HG02642 (cell line): ENCODE results near the gene ARHGEF7.
"Not testable (repeated sequence)": the region's sequence is repeated elsewhere in the genome, so short reads cannot be mapped to it uniquely, and the experiment has no call there.

Experiments used
- ATAC-seq: cut with Tn5 transposase; IDR thresholded peaks from one replicate; pipeline ENCODE4 v1.9.1; 2021; ENCODE audit warnings: mild to moderate bottlenecking; ENCODE audit not compliant: unreplicated experiment, poor library complexity

ARHGEF7 gene

DNA sequence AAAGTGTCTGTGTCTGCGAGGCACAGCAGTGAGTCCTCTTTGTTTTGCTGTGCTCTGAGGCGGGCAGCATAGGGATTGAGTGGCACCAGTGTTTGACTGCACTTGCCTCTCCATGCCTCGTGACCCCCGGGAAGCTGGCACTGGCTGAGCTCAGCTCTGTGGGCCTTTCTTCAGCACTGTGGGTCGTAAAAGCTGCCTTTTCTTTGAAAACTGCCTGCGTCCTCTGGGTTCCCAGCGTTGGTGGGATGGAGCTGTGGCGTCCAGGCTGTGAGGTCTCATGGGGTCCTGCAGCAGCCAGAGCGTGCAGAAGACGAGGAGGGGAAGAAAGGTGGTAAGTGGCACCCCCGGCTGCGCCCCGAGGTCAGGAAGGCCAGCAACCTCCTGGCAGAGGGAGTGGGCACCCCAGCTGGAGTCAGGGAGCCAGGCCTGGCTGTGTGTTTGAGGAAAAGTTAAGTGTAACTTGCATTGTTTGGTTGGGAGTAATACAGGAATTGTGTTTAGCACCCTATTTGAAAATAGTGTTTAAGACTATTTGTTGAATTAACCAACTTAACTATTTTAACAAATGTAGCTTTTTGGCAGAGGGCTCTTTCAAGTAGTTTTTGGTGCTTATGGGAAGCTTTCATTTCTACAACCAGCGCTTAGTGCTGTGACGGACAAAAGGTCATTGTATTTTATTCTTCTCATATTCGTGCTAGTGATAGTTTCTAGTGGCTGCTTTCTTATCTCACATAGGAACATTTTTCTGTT is 126.1 kb downstream of the ARHGEF7 start:
- ATAC-seq: no peak

DNA sequence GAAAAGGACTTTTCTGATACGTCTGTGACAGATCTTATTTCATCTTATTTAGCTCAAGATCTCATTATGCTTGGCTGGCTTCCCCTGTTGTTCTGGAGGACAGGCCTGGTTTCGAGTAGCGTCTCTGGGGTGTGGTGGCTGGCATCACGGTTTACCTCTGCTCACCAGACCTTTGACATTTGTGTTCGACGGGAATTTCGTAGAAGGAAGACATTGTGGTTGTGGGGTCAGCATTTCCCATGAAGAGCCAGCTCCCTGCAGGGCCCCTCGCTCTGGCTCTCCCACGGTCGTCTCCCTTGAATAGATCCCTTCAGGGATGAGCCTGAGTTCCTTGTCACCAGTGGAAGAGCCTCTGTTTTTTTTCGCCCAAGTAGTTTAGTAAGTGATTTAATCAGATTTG is 126.8 kb downstream of the ARHGEF7 start:
- ATAC-seq: no peak

DNA sequence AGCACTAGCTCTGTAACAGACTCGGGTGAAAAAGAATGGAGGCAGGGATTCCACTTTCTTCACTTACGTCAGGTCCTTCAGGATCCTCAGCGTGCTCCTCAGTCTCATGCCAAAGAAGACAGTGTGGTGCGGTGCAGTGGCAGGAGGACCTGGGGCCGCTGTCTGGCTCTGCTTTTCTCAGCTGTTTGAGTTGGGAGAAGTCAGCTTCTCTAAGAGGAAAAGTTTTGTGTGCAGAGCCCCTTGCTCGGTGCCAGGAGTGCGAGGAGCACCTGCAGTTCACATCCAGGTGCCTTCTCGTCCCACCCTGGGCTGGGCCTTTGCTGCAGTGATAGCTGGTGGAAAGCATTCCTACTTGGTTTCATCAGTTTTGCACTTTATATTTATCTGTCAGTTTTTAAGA is 127.5 kb downstream of the ARHGEF7 start:
- no peak for ATAC-seq

DNA sequence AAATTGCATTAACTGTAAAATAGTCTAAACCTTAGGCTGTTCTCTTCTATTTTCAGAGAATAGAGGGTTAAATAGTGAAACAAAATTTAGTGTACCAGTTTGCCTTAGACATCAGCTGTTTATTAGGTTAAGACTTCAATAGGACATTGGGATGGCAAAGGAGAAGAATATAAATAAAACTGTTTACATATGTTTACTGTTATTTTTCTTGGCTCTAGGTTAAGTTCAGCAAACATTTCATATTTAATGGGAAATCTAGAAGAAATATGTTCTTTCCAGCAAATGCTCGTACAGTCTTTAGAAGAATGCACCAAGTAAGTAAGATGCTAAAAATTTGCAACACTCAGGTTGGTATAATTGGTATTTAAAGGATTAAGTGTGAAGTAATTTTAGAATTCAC is 128.9 kb downstream of the ARHGEF7 start:
- ATAC-seq: no peak

DNA sequence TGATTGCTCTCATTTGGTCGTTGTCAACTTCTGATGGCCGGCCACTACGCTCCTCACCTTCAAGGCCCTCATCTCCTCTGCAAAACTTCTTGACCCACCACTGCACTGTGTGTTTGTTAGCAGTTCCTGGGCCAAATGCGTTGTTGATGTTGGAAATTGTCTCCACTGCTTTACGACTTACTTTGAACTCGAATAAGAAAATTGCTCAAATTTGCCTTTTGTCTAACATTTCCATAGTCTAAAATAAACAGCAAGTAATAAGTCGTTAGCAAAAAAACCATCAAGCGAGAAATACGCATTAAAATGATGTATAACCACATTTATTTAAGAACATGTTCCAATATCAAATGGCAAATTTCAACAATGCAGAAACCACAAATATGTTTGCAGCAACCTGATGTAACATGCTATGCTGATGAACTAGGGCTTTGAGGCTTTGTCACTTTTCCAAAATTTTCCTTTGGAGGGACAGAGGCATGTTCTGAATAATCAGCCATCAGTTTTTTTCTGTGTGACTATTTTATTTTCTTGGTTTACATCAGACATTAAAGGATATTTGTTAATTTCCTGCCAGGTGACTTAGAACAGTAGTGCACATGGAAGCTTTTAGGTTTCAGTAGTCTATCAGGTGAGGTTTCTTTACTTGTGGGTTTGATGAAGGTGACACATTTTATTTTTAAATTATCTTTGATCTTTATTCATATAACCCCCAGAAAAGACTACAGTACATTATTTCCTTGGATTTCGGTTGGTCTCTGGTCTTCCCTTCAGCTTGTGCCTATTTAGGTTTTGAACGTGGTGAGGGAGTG is 130.7 kb downstream of the ARHGEF7 start:
- ATAC-seq: no peak

DNA sequence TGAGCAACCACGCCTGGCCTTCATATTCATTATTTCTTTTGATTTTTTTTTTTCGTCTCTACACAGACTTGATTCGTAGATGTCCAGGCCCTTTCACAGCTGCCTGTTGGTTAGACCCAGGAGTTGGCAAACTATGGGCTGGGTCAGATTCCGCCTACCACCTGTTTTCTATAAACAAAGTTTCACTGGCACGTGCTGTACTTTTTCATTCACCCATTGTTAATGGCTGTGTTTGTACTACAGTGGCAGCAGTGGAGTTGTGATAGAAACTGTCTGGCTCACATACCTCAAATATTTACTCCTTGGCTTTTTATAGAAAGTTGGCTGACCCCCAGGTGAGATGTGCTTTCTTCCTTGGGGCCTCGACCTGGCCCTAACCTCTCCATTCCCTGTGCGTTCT is 132.4 kb downstream of the ARHGEF7 start:
- ATAC-seq: no peak

DNA sequence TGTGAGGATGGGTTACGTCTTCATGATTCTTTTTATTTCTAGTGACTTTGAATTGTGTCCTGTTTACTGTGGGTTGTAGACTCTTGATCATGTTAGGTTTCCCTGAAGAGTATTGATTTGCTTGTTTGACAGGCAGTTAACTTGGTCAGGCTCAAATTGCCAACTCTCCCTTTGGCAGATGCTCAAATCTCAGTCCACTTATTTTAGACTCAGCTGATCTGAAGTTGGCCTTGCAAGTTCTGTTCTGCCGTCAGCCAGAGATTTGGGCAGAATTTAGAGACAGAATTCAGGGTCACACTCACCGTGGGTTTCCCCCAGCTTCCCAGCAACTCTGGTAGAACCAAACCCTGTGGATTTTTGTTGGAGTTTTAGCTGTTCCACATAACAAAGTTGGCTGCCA is 133.7 kb downstream of the ARHGEF7 start:
- ATAC-seq: no peak

DNA sequence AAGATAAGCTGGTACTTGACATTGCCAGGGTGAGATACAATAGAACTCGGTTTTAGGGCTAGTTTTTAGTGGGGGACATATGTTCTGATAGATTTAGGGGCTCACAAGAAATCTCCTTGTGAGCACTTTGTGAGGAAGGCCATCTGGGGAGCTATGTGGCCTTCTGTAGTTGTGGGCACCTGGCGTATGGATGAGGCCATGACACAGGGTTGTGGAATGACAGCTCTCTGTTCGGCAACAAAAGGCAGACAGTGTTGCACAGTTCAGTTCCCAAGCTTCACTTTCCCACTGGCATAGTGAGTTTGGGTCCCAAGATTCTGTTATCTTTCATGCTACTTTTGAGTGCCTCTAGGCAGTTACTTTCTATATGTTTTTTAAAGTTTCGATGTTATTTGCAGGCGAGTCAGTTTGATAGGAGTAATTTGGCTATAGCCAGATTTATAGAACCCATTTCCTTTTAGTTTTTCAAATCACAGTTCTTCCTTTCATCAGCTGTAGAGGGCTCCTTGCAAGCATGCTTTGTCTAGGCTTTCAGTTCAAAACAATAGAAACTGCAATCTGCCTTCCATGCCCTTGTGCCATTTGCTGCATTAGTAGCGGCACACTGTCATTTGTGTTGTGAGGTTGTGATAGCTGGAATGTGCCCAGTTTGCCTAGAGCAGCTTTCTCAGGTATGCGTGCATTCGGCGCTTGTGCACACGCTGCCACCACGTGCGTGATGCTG is 134.7 kb downstream of the ARHGEF7 start:
- no peak for ATAC-seq

DNA sequence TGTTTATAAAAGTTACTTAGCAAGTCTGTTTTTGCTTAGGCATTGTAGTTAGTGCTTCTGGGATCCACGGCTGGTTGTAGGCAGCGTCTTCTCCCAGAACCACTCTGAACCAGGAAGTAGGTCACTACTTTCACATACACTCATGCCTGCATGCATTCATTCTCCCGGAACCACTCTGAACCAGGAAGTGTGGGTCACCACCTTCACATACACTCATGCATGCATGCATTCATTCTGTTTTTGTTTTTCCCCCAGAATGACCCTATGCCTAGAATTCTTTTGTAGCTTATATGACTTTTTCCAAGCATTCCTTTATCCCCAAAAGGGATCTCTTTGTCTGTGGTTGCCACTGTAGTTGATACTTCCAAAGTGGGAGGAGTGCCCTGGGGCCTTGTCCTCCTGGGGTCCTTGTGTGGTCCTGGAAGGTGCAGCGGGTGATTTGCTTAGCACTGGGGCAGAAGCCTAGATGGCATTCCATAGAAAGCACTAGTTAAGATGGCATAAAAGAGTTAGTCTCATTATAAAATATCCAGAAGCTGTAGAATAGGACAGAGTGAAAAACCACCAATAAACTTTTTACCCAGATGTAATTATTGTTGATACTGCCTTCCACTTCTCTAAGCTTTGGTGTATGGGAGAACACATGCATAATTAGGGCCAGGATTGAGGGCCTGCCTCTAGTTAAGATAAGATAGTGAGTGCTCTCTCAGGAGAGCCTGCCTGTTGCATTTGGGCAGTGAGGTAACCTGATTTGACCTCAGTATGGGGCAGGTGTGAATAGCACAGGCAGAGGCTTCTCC is 136.7 kb downstream of the ARHGEF7 start:
- ATAC-seq: no peak

DNA sequence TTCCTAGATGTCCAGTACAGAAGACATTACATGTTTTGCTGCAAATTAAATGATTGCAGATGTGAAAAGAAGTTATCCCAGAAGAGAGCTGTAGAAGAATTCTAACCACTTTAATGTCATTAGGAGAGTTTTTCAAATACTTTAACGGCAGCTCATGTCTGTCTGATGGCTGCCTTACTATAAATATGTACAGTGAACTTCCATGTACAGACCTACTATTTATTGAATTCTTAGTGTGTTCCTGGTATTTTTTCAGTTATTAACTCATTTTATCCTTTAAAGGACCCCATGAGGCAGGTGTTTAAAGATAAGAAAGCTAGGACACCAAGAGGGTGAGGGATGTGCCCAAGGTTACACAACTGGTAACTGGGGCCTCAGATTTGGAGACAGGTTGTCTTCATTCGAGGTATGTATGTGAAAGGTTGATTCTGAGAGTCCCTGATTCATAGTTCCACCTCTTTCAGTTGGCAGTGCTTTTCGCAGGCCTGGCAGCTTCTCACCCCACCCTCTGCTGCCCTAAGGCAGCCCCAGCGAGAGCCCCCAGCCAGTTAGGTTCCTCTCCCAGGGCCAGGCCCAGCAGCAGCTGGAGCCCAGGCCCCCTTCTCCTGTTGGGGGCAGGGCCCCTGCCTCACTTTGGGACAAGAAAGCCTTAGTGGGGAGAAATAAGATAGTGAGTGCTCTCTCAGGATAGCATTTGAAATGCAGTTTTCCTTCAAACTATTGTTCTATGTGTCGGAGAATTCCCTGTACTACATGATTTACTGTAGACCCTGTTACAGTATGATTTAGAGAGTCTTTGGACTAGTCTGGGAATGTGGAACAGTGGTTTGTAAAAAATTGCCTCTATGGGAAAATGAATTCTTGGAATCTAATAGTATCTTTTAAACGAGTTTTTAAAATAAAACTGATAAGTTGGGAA is 137.6 kb downstream of the ARHGEF7 start:
- ATAC-seq: no peak

DNA sequence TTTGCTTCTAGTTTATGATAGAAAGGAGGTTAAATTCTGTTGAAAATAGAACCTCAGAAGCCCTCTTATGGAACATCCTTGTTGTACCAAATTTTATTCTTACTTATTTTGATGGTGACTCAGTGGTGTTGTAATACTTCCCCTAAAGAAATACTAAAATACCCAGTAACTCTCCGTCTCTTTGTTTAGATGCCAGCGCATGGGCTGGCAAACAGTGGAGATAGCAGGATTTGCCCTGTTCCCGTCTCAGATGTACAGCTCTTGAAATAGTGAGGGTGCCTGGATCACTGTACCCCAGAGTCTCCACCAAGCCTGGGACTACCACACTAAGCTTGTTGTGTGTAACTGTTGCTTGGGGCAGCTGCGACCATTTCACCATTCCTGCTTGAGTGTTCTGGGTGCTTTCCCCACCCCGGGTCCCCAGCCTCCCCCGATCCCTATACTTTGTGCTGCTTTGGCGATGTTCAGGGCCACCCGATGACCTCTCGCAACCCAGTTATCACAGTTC is 138.3 kb downstream of the ARHGEF7 start:
- no peak for ATAC-seq

DNA sequence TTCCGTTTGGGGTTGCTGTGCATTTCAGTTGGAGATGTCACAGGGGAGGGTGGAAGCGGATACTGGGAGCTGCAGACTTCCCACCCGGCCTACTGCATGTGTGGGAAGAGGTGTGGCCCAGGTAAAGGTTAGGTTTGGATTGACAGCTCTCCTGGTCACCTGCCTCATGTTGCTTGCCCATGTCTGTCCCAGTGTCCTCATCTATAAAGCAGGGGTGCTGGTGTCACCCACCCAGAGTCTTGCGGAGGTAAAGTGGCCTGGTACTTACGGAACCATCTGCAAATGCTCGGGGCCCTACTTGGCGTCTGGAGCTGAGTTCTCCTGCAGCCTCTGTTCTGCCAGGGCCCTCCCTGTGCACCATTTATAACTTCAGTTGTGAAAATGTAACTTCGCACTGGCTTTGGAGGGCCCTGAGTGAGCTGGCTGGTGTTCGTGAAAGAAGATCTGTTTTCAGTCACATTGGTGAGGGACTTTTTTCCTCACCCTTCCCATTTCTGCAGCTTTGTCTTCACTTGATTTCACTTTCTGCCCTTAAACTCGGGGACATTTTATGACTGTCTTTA is 140.2 kb downstream of the ARHGEF7 start:
- no peak for ATAC-seq

DNA sequence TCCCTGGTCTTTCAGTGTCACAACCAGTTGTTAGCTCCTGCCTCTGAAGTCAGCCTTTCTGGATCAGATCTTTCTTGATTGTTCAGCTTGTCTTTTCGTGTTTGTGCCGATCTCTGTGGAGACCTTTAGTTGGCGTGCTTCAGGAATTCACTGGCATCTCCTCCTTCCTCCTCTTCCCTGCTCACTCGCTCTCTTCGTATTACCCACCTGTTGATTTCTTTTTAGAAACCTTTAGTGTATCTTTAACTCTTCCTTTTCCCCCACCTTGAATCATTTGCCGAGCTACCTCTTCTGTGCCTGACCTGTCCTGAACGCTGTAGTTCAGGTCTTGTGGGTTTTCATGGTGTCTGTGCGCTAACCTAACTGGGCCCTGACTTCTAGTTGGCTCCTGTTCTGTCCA is 141.3 kb downstream of the ARHGEF7 start:
- ATAC-seq: no peak

DNA sequence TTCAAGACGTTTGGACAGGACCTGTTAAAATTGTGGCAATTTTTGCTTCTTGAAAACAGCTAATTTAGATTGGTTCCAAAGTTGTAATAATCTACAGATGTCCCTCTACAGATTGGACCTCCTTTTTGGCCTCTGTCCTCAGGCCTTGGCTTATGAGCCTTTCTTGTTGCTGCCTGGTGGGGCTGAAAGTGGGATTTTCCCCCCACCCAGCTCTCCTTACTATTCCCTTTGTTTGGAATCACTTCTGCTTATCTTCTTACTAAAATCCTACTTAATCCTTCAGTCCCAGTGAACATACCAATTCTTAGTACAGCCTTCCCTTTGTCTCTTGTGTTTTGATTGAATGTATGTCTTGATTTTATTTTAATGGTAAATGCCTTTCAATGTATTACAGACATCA is 141.8 kb downstream of the ARHGEF7 start:
- no peak for ATAC-seq

DNA sequence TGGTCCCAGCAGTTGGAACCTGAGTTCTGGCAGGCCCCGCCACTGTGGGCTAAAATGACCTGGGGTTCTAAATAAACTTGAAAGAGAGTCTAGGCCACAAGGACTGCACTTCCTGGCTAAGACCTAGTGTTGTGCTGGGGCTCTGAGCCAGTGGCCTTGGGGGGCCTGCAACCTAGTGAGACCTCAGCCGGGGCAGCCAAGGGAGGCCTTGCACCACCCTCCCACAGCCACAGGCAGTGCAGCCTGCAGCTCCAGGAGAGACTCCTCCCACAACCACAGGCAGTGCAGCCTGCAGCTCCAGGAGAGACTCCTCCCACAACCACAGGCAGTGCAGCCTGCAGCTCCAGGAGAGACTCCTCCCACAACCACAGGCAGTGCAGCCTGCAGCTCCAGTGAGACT is 142.8 kb downstream of the ARHGEF7 start:
- ATAC-seq: not testable (repeated sequence)

DNA sequence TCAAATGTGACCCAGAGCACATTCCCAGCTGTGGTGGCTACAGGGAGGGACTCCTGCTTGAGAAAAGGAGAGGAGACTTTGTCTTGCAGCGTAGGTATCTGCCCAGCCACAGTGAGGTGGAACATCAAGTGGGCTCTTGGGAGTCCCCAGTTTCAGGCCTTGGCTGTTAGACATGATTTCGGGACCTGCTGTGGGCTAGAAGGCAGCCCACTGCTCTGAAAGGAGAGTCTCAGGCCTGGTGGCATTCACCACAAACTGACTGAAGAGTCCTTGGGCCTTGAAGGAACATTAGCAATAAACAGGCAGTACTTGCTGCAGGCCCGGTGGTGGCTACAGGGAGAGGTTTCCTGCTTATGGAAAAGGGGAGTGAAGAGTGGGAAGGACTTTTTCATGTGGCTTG is 143.5 kb downstream of the ARHGEF7 start:
- no peak for ATAC-seq

DNA sequence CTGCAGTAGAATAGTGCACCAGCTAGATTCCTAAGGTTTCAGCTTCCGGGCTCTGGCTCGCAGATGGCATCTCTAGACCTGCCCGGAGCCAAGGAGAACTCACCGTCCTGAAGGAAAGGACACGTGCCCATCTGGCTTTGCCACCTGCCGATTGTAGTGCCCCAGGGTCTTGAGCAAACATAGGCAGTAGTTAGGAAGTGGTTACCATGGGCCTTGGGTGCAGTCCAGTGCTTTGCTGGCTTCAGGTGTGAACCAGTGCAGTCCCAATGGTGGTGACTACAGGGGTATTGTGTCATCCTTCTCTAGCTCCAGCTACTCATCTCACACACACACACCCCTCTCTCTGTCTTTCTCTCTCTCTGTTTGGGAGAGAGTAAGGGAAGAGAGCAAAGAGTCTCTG is 143.9 kb downstream of the ARHGEF7 start:
- no peak for ATAC-seq

DNA sequence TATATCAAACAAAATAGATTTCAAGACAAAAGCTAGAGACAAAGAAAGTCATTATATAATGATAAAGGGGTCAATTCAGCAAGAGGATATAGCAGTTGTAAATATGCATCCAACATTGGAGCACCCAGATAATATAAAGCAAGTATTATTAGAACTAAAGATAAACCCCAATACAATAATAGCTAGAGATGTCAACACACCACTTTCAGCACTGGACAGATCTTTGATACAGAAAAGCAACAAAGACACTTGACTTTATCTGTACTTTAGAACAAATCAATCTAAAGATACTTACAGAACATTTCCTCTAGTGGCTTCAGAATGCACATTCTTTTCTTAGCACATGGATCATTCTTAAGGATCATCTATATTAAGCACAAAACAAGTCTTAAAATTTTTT is 146.2 kb downstream of the ARHGEF7 start:
- no peak for ATAC-seq

DNA sequence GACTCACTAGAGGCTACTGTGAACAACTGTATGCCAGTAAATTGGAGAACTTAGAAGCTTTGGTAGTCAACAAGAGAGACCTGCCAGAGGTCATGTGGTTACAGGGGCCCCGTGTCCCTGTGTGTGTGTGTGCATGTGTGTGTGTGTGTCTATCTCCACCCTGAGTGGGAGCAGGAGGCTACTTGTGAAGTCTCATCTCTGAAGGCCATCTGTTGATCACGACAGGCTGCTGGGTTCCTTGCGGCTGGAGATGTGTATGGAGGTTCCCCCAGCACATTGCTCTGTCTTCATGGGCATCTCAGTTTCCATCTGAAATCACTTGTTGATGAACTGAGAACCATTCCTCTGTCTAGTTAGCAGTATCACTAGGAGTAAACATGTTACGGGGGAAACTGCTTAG is 147.2 kb downstream of the ARHGEF7 start:
- no peak for ATAC-seq
